Right kidney (tissue), 9 donors: Measurements from ENCODE around the gene SLC44A2.
A peak's percentile ranks its signal among the peaks of the same experiment; 100 is the strongest.

Source experiments
- DNase-seq: peaks from one replicate; pipeline ENCODE4 v3.0.0-alpha.2; 2016
- long read RNA-seq, 8 donors: transcript quantifications; one replicate each; lab custom pipeline, GENCODE V29; 2026

The SLC44A2 gene
- long read RNA-seq, donor 1, transcript SLC44A2-201 (22 exons, 3,671 nt) = major isoform, 19 of 30 reads
- long read RNA-seq, donor 1, transcript SLC44A2-202 (22 exons, 3,301 nt) = minor isoform, 5 of 30 reads
- long read RNA-seq, donor 1, partial matches to known transcripts = 0 of 30 reads
- long read RNA-seq, donor 1, other reads (novel, unspliced or antisense) = 0 of 30 reads
- long read RNA-seq, donor 2, transcript SLC44A2-202 (22 exons, 3,301 nt) = minor isoform, 6 of 15 reads
- long read RNA-seq, donor 2, transcript SLC44A2-201 (22 exons, 3,671 nt) = major isoform, 9 of 15 reads
- long read RNA-seq, donor 2, partial matches to known transcripts = 0 of 15 reads
- long read RNA-seq, donor 2, other reads (novel, unspliced or antisense) = 0 of 15 reads
- long read RNA-seq, donor 3, transcript SLC44A2-201 (22 exons, 3,671 nt) = minor isoform, 6 of 21 reads
- long read RNA-seq, donor 3, transcript SLC44A2-202 (22 exons, 3,301 nt) = major isoform, 9 of 21 reads
- long read RNA-seq, donor 3, partial matches to known transcripts = 5 of 21 reads
- long read RNA-seq, donor 3, other reads (novel, unspliced or antisense) = 0 of 21 reads
- long read RNA-seq, donor 4, transcript SLC44A2-202 (22 exons, 3,301 nt) = minor isoform, 9 of 39 reads
- long read RNA-seq, donor 4, transcript SLC44A2-201 (22 exons, 3,671 nt) = major isoform, 15 of 39 reads
- long read RNA-seq, donor 4, partial matches to known transcripts = 10 of 39 reads
- long read RNA-seq, donor 4, other reads (novel, unspliced or antisense) = 0 of 39 reads
- long read RNA-seq, donor 5, transcript SLC44A2-201 (22 exons, 3,671 nt) = major isoform, 18 of 28 reads
- long read RNA-seq, donor 5, transcript SLC44A2-202 (22 exons, 3,301 nt) = minor isoform, 10 of 28 reads
- long read RNA-seq, donor 5, partial matches to known transcripts = 0 of 28 reads
- long read RNA-seq, donor 5, other reads (novel, unspliced or antisense) = 0 of 28 reads
- long read RNA-seq, donor 6, transcript SLC44A2-201 (22 exons, 3,671 nt) = major isoform, 11 of 36 reads
- long read RNA-seq, donor 6, transcript SLC44A2-202 (22 exons, 3,301 nt) = minor isoform, 6 of 36 reads
- long read RNA-seq, donor 6, partial matches to known transcripts = 17 of 36 reads
- long read RNA-seq, donor 6, other reads (novel, unspliced or antisense) = 0 of 36 reads
- long read RNA-seq, donor 7 = 0 reads
- long read RNA-seq, donor 8, transcript SLC44A2-202 (22 exons, 3,301 nt) = minor isoform, 8 of 29 reads
- long read RNA-seq, donor 8, transcript SLC44A2-201 (22 exons, 3,671 nt) = major isoform, 20 of 29 reads
- long read RNA-seq, donor 8, partial matches to known transcripts = 0 of 29 reads
- long read RNA-seq, donor 8, other reads (novel, unspliced or antisense) = 0 of 29 reads

DNA sequence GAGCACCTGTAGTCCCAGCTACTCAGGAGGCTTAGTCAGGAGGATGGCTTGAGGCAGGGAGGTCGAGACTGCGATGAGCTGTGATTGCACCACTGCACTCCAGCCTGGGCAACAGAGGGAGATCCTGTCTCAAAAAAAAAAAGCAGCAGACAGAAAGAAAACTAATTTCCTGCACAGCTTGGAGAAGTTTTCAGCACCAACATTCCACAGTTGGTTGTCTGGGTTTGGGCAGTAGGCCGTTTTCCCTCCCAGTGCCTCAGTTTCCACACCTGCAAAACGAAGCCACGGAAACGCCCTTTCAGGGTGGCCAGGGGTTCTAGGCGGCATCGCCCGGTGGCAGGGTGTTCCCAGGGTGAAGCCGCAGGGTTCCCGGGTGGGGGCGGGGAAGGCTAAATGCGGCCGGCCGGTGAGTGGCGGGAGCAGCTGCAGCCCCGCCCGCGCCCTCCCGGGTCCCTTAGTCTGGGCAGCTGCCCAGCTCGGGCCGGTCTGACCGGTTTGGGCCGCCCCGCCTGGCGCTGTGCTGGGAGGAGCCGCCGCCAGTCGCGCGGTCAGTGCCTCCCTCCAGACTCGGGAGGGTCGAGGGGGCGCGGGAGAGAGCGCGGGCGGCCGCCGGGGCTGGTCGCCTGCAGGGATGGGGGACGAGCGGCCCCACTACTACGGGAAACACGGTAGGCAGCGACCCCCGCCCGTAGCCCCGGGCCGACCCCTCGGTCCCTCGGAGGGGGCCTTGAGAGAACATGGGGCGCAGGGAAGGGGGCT is at the start of gene SLC44A2:
TSS of gene SLC44A2 (plus strand) at position 551 of the 759 bp plus-strand sequence. CDS start at position 632, 81 bp downstream.
- DNase-seq = peak; percentile 80

DNA sequence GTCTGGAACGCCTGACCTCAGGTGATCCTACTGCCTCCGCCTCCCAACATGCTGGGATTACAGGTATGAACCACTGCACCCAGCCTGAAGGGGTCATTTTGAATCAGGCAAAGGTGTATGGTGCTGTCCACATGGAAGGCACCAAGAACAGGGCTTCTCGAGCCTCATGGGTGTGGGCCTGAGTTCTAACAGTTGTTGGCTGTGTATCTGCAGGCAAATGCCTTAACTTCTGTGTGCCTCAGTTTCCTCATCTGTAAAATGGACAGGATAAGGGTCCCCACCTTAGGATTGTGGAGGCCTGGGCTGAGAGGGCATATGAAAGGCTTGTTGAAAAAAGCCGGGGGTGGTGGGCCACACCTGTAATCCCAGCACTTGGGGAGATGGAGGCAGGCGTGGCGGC is 47.4 kb upstream of the SLC44A2 start:
- no peak for DNase-seq

DNA sequence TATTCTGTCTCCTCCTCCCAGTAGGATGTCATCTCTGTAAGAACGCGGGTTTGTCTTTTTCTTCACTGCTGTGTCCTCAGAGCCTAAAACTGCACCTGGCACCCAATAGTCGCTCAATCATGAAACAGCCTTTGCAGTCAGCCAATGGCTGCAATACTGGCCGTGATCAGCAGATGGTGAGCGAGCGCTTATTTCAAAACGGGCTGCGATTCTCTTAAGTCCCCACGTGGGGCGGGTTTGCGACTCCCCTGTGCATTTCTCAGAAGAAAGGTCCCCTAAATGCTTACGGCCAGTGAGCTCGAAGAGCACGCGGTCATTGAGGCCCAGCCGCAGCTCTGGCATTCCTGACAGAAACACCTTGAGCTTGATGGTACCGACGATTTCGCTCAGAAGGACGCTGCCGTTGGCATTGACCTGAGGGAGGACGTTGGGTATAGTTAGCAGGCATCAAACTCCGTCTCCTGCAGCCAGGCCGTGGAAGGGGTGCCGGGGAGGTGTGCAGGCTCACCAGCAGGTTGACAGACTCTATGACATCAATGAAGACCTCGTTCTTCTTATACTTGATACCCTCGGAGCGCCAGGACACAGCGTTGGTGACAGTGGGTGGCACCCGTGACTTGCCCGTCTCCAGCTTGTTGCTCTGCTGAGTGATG is 44.2 kb upstream of the SLC44A2 start:
- DNase-seq = peak; percentile 67

DNA sequence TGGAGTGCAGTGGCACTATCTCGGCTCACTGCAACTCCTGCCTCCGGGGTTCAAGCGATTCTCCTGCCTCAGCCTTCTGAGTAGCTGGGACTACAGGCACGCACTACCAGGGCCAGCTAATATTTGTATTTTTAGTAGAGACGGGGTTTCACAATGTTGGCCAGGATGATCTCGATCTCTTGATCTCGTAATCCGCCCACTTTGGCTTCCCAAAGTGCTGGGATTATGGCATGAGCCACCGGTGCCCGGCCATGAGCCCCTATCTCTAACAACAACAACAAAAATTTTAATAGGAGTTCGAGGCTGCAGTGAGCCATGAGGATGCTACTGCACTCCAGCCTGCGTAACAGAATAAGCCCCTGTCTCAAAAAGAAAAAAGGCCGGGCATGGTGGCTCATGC is 43.3 kb upstream of the SLC44A2 start:
- DNase-seq = no peak

DNA sequence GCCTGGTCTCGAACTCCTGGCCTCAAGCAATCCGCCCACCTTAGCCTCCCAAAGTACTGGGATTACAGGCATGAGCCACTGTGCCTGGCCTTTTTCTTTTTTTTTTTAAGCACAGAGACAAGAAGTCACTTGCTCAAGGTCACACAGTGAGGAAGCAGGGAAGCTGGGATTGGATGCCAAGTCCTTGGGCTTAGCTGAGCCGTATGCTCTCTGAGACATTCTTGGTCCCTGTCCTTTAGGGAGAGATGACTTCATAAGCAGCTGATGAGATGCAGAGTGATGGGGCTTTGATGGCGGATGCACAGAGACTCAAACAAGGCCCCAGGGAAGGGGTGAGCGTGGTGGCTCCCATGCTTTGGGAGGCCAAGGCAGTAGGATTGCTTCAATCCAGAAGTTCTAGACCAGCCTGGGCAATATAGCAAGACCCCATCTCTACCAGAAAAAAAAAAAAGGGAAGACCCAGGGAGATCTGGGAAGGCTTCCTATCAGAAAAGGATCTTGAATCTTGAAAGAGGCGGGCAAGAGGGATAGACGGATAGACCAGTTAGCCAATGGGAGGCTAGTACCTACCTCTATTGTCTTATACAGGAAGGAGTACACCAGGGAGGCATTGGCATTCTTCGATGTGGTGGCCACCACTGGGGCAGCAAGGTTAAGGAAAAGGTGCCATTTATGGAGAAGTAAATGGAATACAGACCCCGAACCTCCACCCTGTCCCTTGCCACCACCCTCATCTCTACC is 42.1 kb upstream of the SLC44A2 start:
- DNase-seq = no peak

DNA sequence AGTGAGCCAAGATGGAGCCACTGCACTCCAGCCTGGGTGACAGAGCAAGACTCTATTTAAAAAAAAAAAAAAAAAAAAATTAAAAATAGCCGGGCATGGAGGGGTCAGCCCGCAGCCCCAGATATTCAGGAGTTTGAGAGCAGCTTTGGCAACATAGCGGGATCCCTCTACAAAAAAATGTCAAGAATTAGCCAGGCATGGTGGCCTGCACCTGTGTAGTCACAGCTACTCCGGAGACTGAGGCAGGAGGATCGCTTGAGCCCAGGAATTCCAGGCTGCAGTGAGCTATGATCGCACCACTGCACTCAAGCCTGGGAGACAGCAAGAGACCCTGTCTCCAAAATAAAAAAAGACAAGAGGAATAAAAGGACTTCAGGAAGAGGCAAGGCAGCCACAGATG is 39.0 kb upstream of the SLC44A2 start:
- DNase-seq = no peak

DNA sequence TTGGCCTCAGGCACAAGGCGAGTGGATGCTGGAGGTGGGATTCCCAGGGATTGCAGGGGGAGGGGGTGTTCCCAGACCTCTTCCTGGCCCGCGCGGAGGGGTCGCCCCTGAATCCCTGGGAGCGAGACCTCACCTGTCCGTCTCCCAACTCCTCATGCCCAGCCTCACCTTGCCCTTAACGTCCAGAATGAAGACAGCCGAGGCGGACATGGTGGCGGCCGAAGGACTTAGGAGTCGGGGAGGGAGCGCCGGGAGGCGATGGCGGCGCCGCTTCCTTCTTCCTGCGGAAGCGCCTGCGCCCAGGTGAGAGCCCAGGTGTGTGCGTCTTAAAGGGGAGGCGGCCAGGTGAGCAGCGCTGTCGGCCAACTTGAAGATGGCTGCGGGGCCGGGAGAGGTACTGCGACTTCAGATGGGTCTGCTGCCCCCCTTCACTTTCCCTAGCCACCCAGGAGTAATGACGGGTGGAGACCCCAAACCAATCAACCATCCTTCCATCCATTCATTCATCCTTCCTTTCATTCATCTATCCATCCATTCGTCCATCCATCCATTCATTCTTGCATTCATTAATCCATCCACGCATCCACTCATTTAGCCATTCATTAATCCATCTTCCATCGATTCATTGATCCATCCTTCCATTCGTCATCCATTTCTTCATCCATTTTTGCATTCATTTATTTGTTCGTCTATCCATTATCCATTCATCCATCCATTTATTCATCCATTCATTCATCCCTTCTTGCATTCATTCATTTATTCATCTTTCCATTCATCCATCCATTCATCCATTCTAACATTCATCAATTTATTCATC is 38.1 kb upstream of the SLC44A2 start, which contains the start of gene AP1M2:
TSS of gene AP1M2 (minus strand) at position 291 of the 817 bp plus-strand sequence. CDS start at position 210, 81 bp downstream.
- DNase-seq = no peak

DNA sequence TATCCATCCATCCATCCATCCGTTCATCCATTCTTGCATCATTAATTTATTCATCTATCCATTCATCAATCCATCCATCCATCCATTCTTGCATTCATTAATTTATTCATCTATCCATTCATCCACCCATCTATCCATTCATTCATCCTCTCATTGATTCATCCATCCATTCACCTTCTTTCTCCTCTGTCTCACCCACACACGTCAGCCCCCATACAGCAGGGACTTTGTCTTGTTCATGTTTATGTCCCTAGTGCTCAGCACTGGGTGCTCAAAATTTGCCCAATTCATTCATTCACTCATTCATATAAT is 37.6 kb upstream of the SLC44A2 start:
- no peak for DNase-seq

DNA sequence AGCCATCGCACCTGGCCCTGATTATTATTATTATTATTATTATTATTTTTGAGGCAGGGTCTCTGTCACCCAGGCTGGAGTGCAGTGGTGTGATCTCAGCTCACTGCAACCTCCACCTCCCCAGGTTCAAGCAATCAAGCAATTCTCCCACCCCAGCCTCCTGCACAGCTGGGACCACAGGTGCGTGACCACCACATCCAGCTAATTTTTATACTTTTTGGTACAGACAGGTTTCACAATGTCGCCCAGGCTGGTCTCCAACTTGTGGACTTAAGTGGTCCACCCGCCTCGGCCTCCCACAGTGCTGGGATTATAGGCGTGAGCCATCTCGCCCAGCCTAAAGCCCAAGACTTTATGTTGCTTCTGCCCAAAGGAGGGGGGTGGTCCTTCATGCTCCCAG is 32.2 kb upstream of the SLC44A2 start:
- DNase-seq = no peak

DNA sequence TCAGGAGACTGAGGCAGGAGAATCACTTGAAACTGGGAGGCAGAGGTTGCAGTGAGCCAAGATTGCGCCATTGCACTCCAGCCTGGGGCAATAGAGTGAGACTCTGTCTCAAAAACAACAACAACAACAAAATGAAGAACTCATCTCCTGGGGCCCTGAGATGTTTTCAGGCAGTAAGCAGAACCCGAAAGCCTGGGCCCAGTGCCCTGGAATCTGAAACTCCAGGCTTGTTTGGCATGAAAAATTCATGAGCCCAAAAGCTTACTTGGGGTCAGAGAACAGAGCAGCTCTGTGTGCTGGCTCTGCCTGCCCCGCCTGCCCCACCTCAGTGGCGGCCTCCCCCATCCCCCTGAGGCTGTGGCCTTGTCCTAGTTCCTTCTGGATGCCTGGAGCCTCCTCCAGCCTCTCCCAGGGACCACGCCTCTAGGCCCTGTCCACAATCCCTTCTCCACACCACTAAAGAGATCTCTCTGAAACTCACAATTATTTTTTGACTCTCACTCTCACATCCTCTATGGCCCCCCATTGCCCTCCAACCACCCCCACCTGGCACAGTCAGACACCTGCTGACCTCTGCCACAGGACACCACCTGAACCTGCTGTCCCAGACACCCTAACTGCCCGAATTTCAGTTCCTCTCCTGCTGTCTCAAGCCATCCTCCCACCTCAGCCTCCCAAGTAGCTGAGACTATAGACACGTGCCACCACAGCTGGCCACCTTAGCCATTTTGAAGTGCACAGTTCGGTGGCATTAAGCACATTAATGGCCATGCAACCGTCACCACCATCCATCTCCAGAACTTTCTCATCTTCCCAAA is 31.3 kb upstream of the SLC44A2 start:
- no peak for DNase-seq

DNA sequence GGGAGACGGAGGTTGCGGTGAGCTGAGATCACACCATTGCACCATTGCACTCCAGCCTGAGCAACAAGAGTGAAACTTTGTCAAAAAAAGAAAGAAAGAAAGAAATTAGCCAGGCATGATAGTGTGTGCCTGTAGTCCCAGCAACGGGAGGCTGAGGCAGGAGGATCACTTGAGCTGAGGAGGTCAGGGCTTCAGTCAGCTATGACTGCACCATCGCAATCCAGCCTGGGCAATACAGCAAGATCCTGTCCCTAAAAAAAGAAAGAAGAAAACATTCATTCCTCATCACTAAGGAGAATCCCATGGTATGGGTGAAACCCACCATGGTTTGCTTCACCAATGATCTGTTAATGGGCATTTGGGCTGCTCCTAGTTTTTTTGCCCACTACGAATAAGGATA is 25.2 kb upstream of the SLC44A2 start:
- no peak for DNase-seq

DNA sequence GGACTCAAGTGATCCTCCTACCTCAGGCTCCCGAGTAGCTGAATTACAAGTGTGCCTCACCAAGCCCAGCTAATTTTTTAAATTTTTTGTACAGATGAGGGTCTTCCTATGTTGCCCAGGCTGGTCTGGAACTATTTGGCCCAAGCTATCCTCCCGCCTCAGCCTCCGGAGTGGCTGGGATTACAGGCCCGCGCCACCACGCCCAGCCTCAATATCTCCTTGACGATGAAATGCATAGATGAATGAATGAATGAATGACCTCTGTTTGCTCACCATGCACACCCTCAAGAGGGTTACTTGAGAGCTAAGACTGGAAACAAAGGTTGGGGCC is 23.4 kb upstream of the SLC44A2 start:
- peak; percentile 46 for DNase-seq

DNA sequence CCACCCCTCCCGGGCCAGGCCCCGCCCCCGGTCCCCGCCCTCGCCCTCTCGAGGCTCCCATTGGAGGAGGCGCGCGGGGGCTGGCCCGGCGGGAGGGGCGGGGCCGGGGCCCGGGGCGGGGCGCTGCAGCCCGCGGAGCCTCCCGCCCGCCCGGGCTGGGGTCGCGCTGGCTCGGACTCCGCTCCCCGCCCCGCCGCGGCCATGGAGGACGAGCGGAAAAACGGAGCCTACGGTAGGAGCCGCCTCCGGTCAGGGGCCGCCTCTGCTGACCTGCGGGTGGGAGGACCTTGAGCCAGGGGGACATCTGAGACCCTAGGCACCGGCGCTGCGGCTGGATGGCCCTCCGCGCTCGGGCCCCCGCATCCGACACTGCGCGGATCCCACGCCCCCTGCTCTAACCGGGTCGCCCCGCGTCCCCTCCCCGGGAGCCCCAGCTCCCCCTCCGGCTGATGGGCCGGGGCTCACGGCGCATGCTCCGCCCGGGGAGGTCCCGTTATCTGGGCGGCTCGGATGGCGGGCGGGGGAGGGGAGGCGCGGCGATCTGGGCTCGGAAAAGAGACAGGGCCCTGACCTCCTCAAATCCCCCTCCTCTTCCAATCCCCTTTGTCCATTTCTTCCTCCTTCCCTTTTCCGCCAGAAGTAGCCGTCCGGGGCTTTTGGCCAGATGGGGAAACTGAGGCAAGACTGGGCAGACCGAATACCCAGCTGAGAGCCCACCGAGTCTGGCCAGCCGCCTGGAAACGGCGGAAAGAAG is 22.8 kb upstream of the SLC44A2 start:
- peak; percentile 80 for DNase-seq

DNA sequence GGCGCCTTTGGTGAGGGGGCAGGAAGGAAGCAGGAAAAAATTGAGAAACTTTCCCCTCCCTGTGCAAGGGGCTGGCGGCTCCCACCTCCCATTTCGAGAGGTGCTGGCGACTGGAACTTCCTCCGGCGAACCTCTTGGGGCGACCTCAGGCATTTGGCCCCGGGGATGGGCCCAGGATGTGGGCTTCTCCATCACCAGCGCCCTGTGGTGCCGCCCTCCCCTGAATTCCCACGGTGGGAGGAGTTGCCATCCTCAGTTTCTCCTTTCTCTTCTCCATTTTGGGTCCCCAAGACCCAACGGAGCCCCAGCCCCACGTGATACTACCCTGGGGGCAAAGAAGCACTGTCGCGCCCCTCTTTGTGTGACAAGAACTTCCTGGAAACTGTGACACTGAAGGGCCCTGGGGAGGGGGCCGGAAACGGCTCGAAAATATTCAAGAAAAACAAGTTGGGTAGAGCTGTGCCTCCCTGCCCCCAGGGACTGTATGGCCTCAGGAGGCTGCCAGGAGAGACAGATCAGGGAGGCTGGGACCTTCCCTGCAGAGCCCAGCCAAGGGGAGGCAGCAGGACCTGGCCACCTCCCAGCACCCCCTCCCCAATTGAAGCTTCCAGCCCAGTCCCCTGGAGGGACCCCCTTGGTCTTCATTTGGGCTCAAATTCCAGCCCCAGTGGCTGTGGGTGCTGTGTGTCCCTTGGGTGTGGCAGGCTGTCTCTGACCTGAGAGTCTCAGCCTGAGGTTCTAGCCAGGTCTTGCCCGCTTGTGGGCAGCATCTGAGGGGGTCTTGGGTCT is 22.1 kb upstream of the SLC44A2 start:
- no peak for DNase-seq

DNA sequence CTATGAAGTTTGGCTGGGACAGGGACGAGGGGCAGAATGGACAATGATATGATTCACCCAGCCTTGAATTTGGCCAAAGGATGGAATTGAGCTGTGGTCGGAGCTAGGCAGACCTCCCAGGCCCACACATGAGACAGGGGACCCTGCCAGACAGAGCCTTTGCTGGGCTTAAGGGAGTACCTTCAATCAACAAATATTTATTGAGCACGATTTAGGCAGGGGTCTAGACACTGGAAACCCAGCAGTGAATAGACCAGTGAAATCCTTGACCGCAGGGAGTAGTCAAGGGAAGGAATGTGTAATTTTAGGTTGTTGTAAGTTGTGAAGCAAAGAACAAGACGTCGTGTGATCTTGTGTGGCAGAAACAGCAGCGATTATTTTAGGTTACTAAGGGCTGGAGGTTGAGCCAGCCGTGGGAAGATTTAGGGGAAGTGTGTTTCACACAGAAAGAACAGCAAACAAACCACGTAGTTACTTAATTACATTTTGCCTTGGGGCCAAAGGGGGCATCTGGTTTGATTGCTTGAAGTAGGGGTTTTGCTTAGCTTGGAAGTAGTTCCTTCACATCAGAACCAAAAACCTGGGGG is 21.4 kb upstream of the SLC44A2 start:
- DNase-seq = no peak

DNA sequence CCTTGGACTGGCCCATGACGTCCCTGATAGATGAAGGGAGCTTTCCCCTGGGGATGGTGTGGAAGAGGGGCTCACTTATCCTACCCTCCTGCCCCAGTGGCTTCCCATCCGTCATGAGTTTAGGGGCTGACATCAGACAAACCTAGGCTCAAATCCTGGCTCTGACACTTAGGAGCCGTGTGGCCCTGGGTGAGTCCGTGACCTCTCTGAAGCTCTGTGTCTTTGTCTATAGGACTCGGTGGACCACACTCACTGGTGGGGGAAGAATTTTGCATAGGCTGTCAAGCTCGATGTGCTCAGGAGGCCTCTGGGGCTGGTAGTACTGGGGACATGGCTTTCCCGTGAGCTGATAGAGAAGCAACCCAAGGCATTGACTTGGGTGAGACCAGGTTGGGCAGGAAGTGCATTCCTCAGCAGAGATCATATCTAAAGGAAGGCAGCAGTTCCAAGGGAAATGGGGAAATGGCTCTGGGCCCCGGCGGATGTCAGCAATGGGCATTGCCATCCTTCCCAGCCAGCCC is 20.8 kb upstream of the SLC44A2 start:
- no peak for DNase-seq
